Right atrium auricular region (tissue), 2 donors: ENCODE measurements around the gene SCAF4. TPM values are rescaled to one million over a fixed set of nuclear protein-coding genes. Genes with fewer than 3 reads are reported as not detected.
"Not testable (repeated sequence)": the region's sequence is repeated elsewhere in the genome, so short reads cannot be mapped to it uniquely, and the experiment has no call there.

ENCODE experiments used
- DNase-seq: peaks from one replicate; pipeline ENCODE4 v3.0.0-alpha.2; 2019; ENCODE audit warnings: low spot score
- H3K27ac ChIP-seq, 2 donors: fragments of 200-600 bp; sonication (generic); 1 replicate in 1 of 2; 2 replicates in 1 of 2; pipeline ENCODE4 v1.5.1; 2016 to 2019
- H3K27me3 ChIP-seq, 2 donors: fragments of 200-600 bp; sonication (generic); one replicate each; pipeline versions ENCODE4 v1.5.1 to v1.6.0; 2017 to 2019
- H3K36me3 ChIP-seq: fragments of 200-600 bp; sonication (generic); one replicate; pipeline ENCODE4 v1.5.1; 2016
- H3K4me1 ChIP-seq, 2 donors: fragments of 200-600 bp; sonication (generic); one replicate each; pipeline versions ENCODE4 v1.5.1 to v1.6.0; 2017 to 2019
- H3K4me3 ChIP-seq, 2 donors: fragments of 200-600 bp; sonication (generic); 1 replicate in 1 of 2; 2 replicates in 1 of 2; pipeline ENCODE4 v1.5.1; 2017 to 2019; ENCODE audit warnings: mild to moderate bottlenecking in 1 of 2, moderate library complexity in 1 of 2
- H3K9me3 ChIP-seq, 2 donors: fragments of 200-600 bp; sonication (generic); one replicate each; pipeline ENCODE4 v1.5.1; 2019
- CTCF ChIP-seq, 2 donors: fragments of 200-600 bp; sonication (generic); IDR thresholded peaks; one replicate each; pipeline ENCODE4 v1.5.1; 2019; ENCODE audit warnings: antibody characterized with exemption in 2 of 2
- total RNA-seq, 2 donors: library from RNA; depleted of rRNA; stranded (reverse); fragments of >200 nt; gene quantifications; one replicate each; pipeline ENCODE4 v1.1.0, GENCODE V29; 2016

Gene SCAF4
- total RNA-seq, 2 donors from 2014 or later, result 8.8 to 12.2 TPM

GRCh38 chr21:31750843-31751242, 18.9 kb upstream of the SCAF4 start:
- no peaks in the 10 kb centered on the region for H3K36me3 ChIP-seq
- H3K4me3 ChIP-seq, result no peak overlapping the region
- H3K9me3 ChIP-seq, result peaks cover 0 to 6% of the 10 kb centered on the region in 2 donors
- H3K4me1 ChIP-seq, result no peaks in the 10 kb centered on the region
- H3K27me3 ChIP-seq, result no peaks in the 10 kb centered on the region
- TF ChIP-seq CTCF (IDR thresholded peaks at IDR 0.05), result no peak
- H3K27ac ChIP-seq, result no peak overlapping the region
- DNase-seq, result no peak

- Histone ChIP-seq H3K9me3 (peaks cover 0 to 6% of the 10 kb centered on the region in 2 donors), H3K27ac (no peak overlapping the region), H3K36me3 (no peaks in the 10 kb centered on the region), H3K4me1 (no peaks in the 10 kb centered on the region), H3K27me3 (no peaks in the 10 kb centered on the region), H3K4me3 (no peak overlapping the region)
- DNase-seq, result no peak
- TF ChIP-seq CTCF (IDR thresholded peaks at IDR 0.05), result no peak
These were observed 12.4 kb upstream of the SCAF4 start for GRCh38 chr21:31744182-31744800.

GRCh38 chr21:31743712-31744111, 11.8 kb upstream of the SCAF4 start:
- Histone ChIP-seq H3K27ac (no peak overlapping the region), H3K27me3 (no peaks in the 10 kb centered on the region), H3K36me3 (no peaks in the 10 kb centered on the region), H3K4me3 (no peak overlapping the region), H3K4me1 (no peaks in the 10 kb centered on the region), H3K9me3 (peaks cover 0 to 6% of the 10 kb centered on the region in 2 donors)
- no peak for TF ChIP-seq CTCF (IDR thresholded peaks at IDR 0.05)
- no peak for DNase-seq

GRCh38 chr21:31741116-31741515, 9.2 kb upstream of the SCAF4 start:
- TF ChIP-seq CTCF (IDR thresholded peaks at IDR 0.05), result no peak
- no peaks in the 10 kb centered on the region for H3K36me3 ChIP-seq

GRCh38 chr21:31737586-31738397, 5.9 kb upstream of the SCAF4 start:
- not testable (repeated sequence) for DNase-seq, H3K27ac ChIP-seq, H3K4me3 ChIP-seq, H3K9me3 ChIP-seq, H3K27me3 ChIP-seq, H3K36me3 ChIP-seq
- H3K4me1 ChIP-seq, result peaks cover 0 to 11% of the 10 kb centered on the region in 2 donors

More at GRCh38 chr21:31741116-31741515, 9.2 kb upstream of the SCAF4 start:
- no peaks in the 10 kb centered on the region for H3K27me3 ChIP-seq
- H3K4me3 ChIP-seq, result no peak overlapping the region
- H3K9me3 ChIP-seq, result no peaks in the 10 kb centered on the region
- no peak for DNase-seq
- no peaks in the 10 kb centered on the region for H3K4me1 ChIP-seq
- no peak overlapping the region for H3K27ac ChIP-seq

GRCh38 chr21:31735511-31735992, 3.6 kb upstream of the SCAF4 start:
- H3K36me3 ChIP-seq, result no peaks in the 10 kb centered on the region
- H3K4me1 ChIP-seq, result peaks cover 0 to 18% of the 10 kb centered on the region in 2 donors
- H3K27ac ChIP-seq, result no peak overlapping the region
- no peak overlapping the region for H3K4me3 ChIP-seq
- no peak for TF ChIP-seq CTCF (IDR thresholded peaks at IDR 0.05)
- H3K27me3 ChIP-seq, result no peaks in the 10 kb centered on the region
- no peak for DNase-seq
- no peaks in the 10 kb centered on the region for H3K9me3 ChIP-seq
